GM19239 (cell line): Measurements from ENCODE around the gene SPPL2B.

Experiments used
- DNase-seq: peaks from one replicate; pipeline ENCODE4 v3.0.0; 2011; ENCODE audit warnings: low spot score; ENCODE audit not compliant: insufficient read length
- FAIRE-seq: peaks from 2 replicates; lab custom pipeline; 2011; peaks lifted over from hg19 to GRCh38; lab: Jason Lieb, UNC

Gene SPPL2B

GRCh38 chr19:2352121-2352520 is 23.6 kb downstream of the SPPL2B start:
- no peak for DNase-seq
- FAIRE-seq = no peak

DNA sequence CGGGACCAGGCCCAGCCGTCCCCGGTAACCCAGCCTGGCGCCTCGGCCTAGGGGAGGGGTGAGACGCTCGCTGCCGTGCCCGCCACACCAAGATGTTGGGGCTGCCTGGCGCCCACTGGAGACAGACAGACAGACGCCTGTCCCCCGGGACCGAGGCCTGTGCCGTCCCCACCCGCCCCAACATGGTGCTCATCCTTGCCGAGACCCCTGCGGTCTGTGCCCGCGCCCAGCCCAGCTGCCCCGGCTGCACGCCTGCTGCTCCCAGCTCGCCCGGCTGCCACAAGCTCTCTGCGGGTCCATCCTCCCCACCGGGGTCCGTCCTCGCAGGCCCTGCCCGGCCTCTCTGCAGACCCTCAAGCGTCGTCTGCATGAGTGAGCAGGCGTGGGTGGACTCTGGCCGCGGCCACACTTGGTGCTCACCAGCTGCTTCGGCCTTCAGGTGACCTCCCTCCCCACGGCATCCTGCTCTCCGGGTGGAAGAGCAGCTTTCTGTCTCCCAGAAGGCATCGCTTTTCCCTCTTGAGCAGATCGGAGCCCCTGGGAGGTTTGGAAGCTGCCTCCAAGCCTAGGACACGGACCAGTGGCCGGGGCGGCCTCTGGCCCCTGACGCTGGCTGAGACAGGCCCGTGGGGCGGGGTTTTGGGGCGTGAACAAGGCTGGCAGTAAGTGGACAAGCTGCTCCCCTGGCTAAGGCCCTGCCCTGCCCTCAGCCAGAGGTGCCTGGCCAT is 24.8 kb downstream of the SPPL2B start:
- FAIRE-seq = no peak

DNA sequence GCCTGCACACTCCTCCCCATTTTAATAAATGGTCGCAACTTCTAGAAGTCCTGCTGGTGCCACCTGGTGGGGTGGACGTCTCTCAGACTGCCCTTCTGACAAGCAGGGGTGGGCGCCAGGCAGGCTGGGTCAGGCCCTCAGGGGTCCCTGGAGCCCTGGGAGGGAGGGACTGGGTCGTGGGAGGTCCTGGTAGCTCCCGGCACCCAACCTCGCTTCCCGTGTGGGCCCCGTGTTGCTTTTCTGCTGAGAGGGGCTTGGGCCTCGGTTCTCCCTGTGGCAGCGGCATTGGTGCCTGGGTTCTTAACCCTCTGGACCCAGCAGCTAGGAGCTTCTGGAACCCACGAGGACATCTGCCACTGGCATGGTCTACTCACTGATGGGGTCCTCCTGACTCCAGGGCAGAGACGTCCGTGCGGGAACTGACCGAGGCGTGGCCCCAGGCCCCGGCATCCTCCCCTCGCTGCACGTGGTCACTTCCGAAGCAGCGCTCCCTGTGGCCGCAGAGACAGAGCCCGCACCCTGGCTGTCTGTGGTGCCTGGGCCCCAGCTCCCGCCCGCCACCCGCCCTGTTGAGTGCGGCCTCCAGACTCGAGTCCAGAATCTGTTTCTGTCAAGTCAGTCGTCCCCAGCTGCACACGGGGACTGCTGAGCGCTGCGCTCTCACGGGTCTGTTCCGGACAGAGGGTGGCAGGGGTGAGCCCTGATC is 25.6 kb downstream of the SPPL2B start:
- FAIRE-seq = no peak
- DNase-seq = no peak

More for the DNA sequence above, 24.8 kb downstream of the SPPL2B start:
- DNase-seq = no peak

GRCh38 chr19:2354670-2355069 is 26.2 kb downstream of the SPPL2B start:
- FAIRE-seq = no peak

DNA sequence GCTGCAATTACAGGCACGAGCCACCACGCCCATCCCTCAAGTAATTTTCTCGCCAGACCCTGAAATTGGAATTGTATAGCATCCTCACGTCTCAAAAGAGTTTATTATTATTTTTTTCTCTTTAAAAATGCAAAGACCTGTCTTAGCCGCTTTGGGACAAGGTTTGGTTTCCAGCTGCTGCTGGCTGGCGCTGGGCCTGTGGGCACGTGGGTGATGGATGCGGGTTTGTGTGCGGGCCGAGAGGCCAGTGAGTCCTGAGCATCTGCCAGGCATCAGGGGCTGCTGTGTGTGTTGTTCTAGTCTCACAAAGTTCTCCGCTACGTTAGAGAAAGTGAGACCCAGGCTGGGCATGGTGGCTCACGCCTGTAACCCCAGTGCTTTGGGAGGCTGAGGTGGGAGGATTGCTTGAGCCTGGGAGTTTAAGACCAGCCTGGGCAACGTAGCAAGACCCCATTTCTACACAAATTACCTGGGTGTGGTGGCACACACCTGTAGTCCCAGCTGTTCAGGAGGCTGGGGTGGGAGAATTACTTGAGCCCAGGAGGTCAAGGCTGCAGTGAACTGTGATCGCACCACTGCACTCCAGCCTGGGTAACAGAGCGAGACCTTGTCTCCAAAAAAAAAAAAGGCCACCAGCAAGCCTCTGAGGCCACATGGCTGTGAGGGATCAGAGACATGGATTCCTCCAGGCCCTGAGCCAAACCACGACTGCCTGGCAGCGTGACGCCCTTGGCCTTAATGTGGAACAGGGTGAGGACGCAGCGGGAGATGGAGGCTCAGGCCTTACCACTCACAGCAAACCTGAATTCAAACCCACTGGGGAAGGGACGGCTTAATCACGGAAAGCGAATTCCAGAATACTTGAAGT is 26.9 kb downstream of the SPPL2B start:
- no peak for FAIRE-seq
- DNase-seq = no peak

More at GRCh38 chr19:2354670-2355069, 26.2 kb downstream of the SPPL2B start:
- no peak for DNase-seq

GRCh38 chr19:2356036-2356646 is 27.7 kb downstream of the SPPL2B start:
- DNase-seq (no peak), FAIRE-seq (no peak)

DNA sequence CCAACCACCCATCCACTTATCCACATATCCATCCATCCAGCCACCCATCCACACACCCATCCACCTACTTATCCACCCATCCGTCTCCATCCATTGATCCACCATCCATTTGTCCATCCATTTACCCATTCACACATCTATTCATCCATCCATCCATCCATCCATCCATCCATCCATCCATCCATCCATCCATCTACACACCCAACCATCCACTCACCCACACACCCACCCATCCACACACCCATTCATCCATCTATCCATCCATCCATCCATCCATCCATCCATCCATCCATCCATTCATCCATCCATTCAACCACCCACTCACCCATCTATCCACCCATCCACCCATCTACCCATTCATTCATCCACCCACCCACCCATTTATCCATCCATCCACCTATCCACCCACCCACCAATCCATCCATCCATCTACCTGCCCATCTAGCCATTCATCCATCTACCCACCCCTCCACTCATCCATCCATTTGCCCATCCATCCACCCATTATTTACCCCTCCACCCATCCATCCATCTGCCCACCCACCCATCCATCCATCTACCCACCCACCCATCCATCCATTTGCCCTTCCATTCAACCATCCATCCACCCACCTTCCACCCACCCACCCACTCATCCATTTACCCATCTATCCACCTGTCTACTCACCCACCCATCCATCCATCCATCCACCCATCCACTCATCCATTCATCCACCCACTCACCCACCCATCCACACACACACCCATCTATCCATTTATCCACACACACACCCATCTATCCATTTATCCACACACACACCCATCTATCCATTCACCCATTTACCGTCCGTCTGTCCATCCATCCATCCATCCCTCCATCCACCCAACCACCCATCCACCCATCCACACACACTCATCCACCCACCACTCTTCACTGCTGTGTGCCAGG is 29.1 kb downstream of the SPPL2B start:
- no peak for FAIRE-seq
- no peak for DNase-seq

GRCh38 chr19:2358548-2359173 is 30.2 kb downstream of the SPPL2B start:
- FAIRE-seq = no peak
- no peak for DNase-seq

- DNase-seq = no peak
- no peak for FAIRE-seq
Measured at GRCh38 chr19:2359992-2360685, 31.7 kb downstream of the SPPL2B start, which contains the start of gene TMPRSS9. Gene TMPRSS9, plus strand, starts transcription at chr19:2360265. Its CDS starts 29,521 bp downstream, at chr19:2389786.

GRCh38 chr19:2360833-2361232 is 32.3 kb downstream of the SPPL2B start:
- DNase-seq = no peak
- no peak for FAIRE-seq

- FAIRE-seq (no peak), DNase-seq (no peak)
Measured at GRCh38 chr19:2361246-2362045, 33.0 kb downstream of the SPPL2B start.

GRCh38 chr19:2362046-2362969 is 33.8 kb downstream of the SPPL2B start:
- FAIRE-seq = no peak

GRCh38 chr19:2362970-2363300 is 34.5 kb downstream of the SPPL2B start:
- DNase-seq (no peak), FAIRE-seq (no peak)

More at GRCh38 chr19:2362046-2362969, 33.8 kb downstream of the SPPL2B start:
- DNase-seq = no peak

GRCh38 chr19:2363419-2363818 is 34.9 kb downstream of the SPPL2B start:
- DNase-seq (no peak), FAIRE-seq (no peak)

DNA sequence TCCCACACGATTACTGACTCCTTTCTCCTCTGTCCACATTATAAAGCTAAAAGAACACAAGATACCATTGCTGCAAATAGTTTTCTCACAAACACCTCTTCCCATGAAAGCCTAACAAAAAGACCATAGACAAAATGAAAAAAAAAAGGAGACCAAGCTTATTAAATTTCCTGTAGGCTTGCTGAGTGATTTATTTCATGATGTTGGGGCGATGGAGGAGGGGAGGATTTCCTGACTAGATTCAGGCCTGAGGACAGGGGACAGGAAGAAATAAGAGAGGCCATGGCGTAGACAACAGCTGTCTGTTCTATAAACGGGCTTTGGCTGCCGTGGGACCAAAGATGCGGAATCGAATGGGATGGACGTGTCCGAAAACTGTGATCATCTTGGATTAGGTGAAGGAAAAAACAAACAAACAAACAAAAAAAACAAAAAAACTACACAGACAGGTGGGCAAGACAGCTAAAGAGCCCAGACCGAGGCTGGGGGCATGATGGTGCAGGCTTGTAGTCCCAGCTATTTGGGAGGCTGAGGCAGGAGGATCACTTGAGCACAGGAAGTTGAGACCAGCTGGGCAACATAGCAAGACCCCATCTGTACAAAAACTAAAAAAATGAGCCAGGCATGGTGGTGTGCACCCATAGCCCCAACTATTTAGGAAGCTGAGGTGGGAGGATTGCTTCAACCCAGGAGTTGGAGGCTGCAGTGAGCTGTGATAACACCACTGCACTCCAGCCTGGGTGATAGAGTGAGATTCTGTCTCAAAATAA is 36.9 kb downstream of the SPPL2B start:
- FAIRE-seq (no peak), DNase-seq (no peak)

DNA sequence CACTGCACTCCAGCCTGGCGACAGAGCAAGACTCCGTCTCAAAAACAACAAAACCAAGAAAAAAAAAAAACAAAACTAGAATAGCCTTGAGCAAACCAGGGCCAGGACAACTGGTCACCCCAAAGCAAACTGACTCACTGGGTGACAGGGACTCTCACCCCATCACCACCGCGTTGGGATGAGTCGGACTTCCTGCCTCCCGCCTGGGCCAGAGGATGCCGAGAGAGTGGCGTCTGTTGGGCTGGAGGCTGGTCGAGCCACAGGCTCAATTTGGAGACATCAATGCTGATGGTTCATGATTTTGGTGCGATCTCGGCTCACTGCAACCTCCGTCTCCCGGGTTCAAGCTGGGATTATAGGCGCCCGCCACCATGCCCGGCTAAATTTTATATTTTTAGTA is 43.2 kb downstream of the SPPL2B start:
- FAIRE-seq (no peak), DNase-seq (no peak)
